Panc1 (cell line): ENCODE data around the gene ADAMTS1.

Experiments
- POLR2AphosphoS5 ChIP-seq: IDR thresholded peaks from 2 replicates; pipeline ENCODE4 v1.6.1; 2012; ENCODE audit warnings: mild to moderate bottlenecking, low read depth, low read length, moderate library complexity
- SIN3A ChIP-seq: IDR thresholded peaks from 2 replicates; pipeline ENCODE4 v1.6.1; 2012; ENCODE audit warnings: low read depth, mild to moderate bottlenecking, low read length, moderate library complexity, borderline replicate concordance; ENCODE audit not compliant: insufficient read depth

GRCh38 chr21:26833460-26833939 is 11.7 kb downstream of the ADAMTS1 start:
- TF ChIP-seq POLR2AphosphoS5 = no peak
- no peak for TF ChIP-seq SIN3A
